HL-60 (cell line): ENCODE measurements around the gene DENND1A.

ENCODE experiments used
- CTCF ChIP-seq: IDR thresholded peaks from one replicate; pipeline ENCODE4 v1.5.1; 2011; ENCODE audit warnings: low read length, control low read depth, inconsistent platforms; ENCODE audit not compliant: insufficient read depth
- POLR2AphosphoS5 ChIP-seq: IDR thresholded peaks from 2 replicates; pipeline ENCODE4 v1.6.1; 2012; ENCODE audit warnings: low read depth

DNA sequence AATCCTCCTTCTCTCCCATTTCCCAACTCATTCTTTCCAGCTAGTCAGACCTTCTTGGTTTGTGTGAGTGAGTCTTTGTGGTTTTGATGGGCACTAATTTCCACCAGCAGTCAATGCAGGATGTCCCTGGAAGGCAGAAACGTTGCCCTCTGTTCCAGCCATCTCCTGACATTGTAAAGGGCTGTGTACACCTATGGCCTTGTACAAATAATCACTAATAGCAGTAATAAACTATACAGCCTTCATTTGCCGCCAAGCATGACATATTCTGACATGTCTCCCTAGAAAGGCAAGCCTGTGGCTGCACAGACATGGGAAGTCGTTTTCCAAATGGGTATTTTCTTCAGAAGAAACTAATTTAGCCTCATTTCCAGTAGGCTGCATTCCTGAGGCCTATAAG is 18.4 kb upstream of the DENND1A start:
- TF ChIP-seq CTCF = no peak
- TF ChIP-seq POLR2AphosphoS5 = no peak
